GM19328 (cell line): Measurements from ENCODE around the gene PTPRN2.
"Not testable (repeated sequence)": the region's sequence is repeated elsewhere in the genome, so short reads cannot be mapped to it uniquely, and the experiment has no call there.

Experiments
- ATAC-seq: cut with Tn5 transposase; IDR thresholded peaks from one replicate; pipeline ENCODE4 v1.9.1; 2021; ENCODE audit warnings: mild to moderate bottlenecking, moderate library complexity; ENCODE audit not compliant: unreplicated experiment

The PTPRN2 gene

GRCh38 chr7:158165711-158166110 is 421.9 kb downstream of the PTPRN2 start:
- ATAC-seq, result no peak

GRCh38 chr7:158164101-158165095 is 423.2 kb downstream of the PTPRN2 start:
- ATAC-seq, result no peak

DNA sequence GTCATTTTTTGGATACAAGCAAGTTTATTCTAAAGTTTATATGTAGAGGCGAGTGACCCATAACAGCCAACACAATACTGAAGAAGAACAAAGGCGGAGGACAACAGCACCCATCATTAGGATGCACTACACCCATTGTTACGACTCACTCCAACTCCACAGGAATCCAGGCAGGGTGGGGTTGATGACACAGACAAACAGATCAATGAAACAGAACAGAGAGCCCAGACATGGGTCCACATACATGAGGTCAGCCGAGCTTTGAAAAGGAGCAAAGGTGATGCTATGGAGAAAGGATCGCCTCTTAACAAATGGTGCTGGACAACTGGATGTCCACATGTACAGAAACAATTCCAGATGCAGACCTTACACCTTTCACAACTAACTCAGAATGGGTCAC is 426.4 kb downstream of the PTPRN2 start:
- no peak for ATAC-seq

DNA sequence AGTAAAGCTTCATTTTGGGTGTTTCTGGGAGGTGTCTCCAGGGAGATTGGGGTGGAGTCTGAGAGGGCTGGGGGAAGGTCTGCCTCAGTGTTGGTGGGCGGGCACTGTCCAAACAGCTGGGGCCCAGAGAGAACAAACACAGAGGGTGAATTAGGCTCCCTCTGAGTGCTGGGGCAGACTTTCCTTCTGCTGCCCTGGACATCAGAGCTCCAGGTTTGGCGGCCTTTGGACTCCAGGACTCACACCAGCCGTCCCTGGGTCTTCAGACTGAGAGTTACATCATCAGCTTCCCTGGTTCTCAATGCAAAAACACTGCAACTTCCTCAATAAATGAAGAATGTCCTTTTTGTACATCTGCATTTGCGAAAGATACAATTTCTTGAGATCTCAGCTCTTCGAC is 427.4 kb downstream of the PTPRN2 start:
- ATAC-seq, result no peak

- no peak for ATAC-seq
Observed at GRCh38 chr7:158157460-158157859, 430.2 kb downstream of the PTPRN2 start.

DNA sequence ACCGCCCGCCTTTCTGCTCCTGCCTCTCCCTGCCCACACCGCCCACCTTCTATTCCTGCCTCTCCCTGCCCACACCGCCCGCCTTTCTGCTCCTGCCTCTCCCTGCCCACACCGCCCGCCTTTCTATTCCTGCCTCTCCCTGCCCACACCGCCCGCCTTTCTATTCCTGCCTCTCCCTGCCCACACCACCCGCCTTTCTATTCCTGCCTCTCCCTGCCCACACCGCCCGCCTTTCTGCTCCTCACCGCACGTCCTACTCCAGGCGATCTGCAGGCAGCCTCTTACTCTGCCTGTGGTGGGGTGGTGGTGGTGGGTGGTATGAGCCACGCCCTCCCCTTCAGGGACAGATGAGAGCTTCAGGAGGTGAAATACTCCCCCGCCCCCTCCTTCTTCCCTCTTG is 436.4 kb downstream of the PTPRN2 start:
- ATAC-seq, result not testable (repeated sequence)

GRCh38 chr7:158150234-158150633 is 437.4 kb downstream of the PTPRN2 start:
- no peak for ATAC-seq

- ATAC-seq, result not testable (repeated sequence)
Observed at GRCh38 chr7:158147431-158147830, 440.2 kb downstream of the PTPRN2 start.

DNA sequence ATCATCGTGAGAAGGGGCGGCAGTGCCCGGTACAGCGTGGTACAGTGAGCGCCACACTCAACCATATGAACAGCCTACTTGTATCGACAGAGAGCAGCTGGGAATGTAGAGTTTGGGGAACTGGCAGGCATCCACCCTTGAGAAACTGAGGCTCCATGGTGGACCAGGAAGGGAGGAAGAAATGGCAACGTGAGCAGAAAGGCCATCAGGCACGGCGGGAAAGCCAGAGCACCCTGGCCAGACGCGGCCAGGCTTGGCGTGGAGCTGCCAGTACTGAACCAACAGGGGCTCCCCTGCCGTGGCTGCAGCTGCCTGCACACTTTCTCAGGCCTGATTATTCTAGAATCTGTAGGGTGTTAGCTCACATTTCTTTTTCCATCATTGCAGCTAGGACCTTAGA is 442.3 kb downstream of the PTPRN2 start:
- ATAC-seq, result no peak

DNA sequence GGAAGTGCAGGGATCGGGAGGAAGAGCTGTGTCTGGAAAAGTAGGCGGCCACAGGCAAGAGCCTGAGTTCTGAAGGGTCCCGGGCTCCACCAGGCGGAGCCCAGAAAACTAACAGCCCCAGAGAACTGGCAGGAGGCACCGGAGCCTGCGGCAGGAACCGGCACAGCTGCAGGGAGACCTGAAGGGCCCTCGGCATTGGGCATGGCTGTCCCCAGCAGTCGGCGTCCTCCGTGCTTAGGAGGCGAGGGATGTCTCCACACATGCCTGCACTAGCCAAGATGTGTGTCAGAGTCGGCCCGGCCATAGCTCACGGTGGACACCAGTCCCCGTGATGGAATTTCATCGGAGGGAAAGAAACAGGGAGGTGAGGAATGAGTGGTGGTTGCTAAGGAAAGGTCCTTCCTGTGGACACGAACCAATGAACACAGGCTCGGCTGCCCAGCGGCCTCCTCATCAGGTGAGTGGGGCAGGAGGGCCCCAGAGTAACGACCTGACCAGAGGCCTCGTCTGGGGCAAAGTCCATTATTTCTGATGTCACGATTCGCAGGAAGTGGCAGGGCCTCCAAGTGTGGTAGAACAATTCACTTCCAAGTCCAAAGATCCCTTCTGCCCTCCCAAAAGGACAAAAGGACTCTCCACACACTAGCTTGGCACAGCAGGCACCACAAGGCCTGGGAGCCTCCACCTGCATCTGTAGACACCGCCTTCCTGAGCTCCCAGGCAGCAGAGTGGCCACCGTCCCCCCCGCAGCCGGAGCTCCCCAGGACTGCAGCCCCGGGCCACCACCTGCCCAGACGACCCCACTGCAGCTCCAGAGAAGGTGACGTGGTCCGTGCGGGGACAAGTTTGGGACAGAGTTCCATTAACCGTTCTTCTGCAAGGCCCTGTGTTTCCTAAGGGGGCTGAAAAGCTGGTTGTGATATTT is 444.2 kb downstream of the PTPRN2 start:
- no peak for ATAC-seq

DNA sequence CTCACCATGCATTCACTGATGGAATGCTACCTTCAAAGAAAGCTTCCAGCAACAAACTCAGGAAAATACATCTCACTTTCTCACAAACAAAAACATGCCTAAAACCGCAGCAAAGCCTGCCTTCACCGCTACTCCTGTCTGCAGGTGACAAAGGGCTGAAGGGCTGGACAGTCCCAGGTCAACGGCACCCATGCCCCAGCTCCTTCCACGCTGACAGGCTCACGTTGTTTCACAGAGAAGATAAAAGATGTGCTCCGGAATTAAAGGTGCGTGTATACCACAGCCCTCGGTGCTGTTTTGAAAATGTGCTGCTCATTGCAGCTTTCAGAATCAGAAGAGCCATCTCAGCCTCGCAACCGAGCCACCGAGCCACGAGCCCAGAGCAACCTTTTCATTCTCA is 445.0 kb downstream of the PTPRN2 start:
- no peak for ATAC-seq

DNA sequence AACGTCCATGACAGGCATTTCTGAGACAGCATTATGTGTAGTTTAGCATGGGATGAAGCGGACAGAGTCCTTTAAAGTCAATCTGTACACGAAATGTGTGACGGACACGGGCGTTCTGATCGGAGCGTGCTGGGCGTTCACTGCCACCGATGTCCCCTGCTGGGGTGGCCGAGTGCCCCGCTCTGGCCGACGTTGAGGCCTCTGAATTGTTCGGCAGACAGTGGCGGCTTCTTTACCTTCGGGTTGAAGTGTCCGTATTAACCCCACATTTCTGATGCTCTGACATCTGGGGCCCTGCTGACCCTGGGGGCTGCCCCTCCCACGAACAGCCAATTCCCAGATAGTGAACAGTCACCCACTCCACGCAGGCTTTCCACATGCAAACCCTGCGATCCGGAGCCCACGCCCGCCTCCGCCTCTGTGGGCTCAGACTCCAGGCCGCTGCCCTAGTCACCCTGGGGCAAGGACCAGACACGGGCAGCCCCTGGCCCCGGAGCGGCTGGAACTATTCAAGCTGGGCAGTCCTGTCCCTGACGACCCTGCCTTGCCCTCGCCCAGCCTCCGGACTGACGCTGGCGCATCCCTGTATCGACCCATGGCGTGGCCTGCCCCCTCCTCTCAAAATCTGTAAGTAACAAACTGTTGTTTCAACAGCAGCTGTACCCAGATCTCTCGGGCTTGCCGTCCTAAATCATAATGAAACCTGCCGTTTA is 445.7 kb downstream of the PTPRN2 start:
- no peak for ATAC-seq

- no peak for ATAC-seq
Observed at GRCh38 chr7:158141221-158141582, 446.4 kb downstream of the PTPRN2 start.

GRCh38 chr7:158140538-158141220 is 446.9 kb downstream of the PTPRN2 start:
- ATAC-seq, result no peak

DNA sequence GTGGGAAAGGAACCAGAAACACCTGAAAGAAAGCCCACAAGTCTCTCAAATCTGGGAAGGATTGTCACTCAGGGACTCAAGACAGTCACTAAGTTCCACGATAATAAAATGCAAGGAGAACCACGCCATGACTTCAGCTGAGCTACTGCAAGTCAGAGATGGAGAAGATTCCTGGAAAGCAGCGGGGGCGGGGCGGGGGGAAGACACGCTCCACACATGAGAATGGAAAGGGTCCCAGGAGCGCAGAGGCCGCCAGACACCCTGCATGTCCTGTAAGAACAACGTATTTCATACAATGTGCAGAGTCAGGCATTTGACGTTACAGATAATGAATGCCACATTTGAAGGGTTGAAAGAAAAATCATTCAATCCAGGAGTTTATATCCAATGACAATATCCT is 448.1 kb downstream of the PTPRN2 start:
- ATAC-seq, result no peak

DNA sequence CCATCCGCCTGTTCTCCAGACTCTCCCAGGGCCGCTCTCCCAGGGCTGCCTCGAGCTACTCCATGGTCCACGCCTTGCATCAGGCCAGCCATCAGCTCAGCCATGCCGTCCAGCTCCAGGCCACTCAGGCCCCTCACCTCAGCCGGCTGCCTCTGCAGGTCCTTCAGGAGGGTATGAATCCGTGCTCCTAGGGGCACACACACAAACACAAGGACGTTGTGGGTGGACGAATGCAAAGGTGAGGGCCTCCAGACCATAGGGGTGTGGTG is 449.4 kb downstream of the PTPRN2 start:
- no peak for ATAC-seq

- no peak for ATAC-seq
Observed at GRCh38 chr7:158137516-158138328, 449.9 kb downstream of the PTPRN2 start.

DNA sequence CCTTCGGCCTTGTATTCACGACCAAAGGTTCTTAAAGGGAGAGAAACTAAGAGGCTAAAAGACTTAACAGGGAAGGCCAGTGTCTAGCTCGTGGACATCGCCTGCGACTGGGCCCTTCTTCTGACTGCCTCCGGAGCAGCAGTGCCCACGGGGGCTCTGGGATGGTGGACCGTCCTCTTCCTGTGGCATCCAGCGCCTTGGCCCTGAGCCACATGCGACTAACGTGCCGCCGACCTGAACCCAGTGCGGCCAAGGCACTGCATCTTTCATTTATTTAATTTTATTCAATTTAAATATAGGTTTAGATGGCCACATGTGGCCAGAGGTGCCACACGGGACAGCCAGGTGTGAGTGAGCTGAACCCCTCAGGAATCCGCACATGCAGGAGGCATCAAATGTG is 451.7 kb downstream of the PTPRN2 start:
- no peak for ATAC-seq

GRCh38 chr7:158134824-158135223 is 452.8 kb downstream of the PTPRN2 start:
- no peak for ATAC-seq
